Osteoblast (primary cell): Measurements from ENCODE around the gene PLCL2. TPM values are rescaled to one million over a fixed set of nuclear protein-coding genes. Genes with fewer than 3 reads are reported as not detected.

ENCODE experiments used
- DNase-seq: peaks from one replicate; pipeline ENCODE4 v3.0.0; 2011; ENCODE audit warnings: low spot score, mixed read lengths; ENCODE audit not compliant: insufficient read length; ENCODE audit errors: missing footprints
- H2AFZ ChIP-seq: 2 replicates; pipeline ENCODE4 v1.6.0; 2011; ENCODE audit warnings: mild to moderate bottlenecking, low read length
- H3K27ac ChIP-seq: 2 replicates; pipeline ENCODE4 v1.5.1; 2011; ENCODE audit warnings: mild to moderate bottlenecking, low read depth, low read length, moderate library complexity
- H3K27me3 ChIP-seq: 2 replicates; pipeline ENCODE4 v1.6.0; 2012; ENCODE audit warnings: mild to moderate bottlenecking, control low read depth, inconsistent platforms, low read length, moderate library complexity; ENCODE audit not compliant: insufficient read depth
- H3K36me3 ChIP-seq: 2 replicates; pipeline ENCODE4 v1.5.1; 2011; ENCODE audit warnings: mild to moderate bottlenecking, low read length, control low read depth, moderate library complexity; ENCODE audit not compliant: insufficient read depth
- H3K4me1 ChIP-seq: 2 replicates; pipeline ENCODE4 v1.5.1; 2011; ENCODE audit warnings: mild to moderate bottlenecking, low read length, control low read depth, moderate library complexity; ENCODE audit not compliant: insufficient read depth
- H3K4me2 ChIP-seq: 2 replicates; pipeline ENCODE4 v1.6.0; 2011; ENCODE audit warnings: mild to moderate bottlenecking, low read length; ENCODE audit not compliant: insufficient read depth
- H3K4me3 ChIP-seq: fragments of 200-600 bp; sonication (generic); 3 replicates; pipeline ENCODE4 v1.5.1; 2012; ENCODE audit warnings: mild to moderate bottlenecking, low read length, inconsistent platforms; ENCODE audit not compliant: insufficient read depth
- H3K79me2 ChIP-seq: 2 replicates; pipeline ENCODE4 v1.6.0; 2012; ENCODE audit warnings: mild to moderate bottlenecking, low read length, control low read depth, inconsistent platforms; ENCODE audit not compliant: insufficient read depth
- H3K9me3 ChIP-seq: 2 replicates; pipeline ENCODE4 v1.5.1; 2011; ENCODE audit warnings: low read depth, low read length, control low read depth
- H4K20me1 ChIP-seq: 2 replicates; pipeline ENCODE4 v1.6.0; 2012; ENCODE audit warnings: mild to moderate bottlenecking, low read length, control low read depth; ENCODE audit not compliant: insufficient read depth
- total RNA-seq: library from RNA; depleted of rRNA; stranded (reverse); fragments of >200 nt; gene quantifications from 2 replicates; pipeline ENCODE4 v1.2.3, GENCODE V29; 2012
- TF ChIP-seq, protein P1 (sequence below): IDR thresholded peaks from 2 replicates; pipeline ENCODE4 v1.5.1; 2011; ENCODE audit warnings: mild to moderate bottlenecking, low read depth, low read length, moderate library complexity; ENCODE audit errors: extremely low read depth

Gene PLCL2
- total RNA-seq, 1 donor = 5.1 TPM

DNA sequence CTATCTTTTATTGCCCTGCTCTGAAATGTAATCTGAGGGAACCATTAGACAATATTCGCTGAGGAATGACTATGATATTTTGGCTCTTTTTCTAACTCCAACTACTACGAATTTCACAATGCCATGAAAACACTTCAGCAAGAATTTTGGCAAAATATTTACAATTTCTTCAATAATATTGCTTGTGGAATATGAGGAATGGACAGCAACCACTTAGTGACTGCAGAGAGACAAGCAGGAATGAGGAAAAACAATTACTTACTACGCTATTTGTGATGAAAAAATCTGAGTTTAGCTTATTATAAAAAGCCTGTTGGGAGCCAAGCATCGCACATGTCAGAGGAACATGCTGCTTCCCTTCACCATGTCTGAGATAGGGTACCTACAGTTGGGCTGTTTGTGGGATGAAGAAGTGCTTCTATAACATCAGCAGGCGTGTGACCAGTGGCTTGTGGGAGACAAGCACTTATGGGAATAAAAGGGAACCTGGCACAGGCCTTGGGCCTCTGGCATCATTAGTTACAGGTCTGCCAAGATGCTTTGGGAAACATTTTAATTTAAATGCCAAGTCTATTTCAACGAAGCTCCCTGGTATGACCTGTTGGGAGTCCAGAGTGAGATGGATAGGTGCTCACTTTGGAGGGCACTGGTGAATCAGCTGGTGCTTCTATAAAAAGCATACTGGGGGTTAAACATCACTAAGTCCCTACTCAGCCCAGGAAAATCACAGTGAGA is 2.7 kb upstream of the PLCL2 start:
- H4K20me1 ChIP-seq = no peaks in the 10 kb centered on the region
- peaks cover 12% of the 10 kb centered on the region for H3K4me1 ChIP-seq
- H3K9me3 ChIP-seq = no peaks in the 10 kb centered on the region
- DNase-seq = no peak
- no peaks in the 10 kb centered on the region for H3K36me3 ChIP-seq
- H3K27me3 ChIP-seq = no peaks in the 10 kb centered on the region
- H3K4me2 ChIP-seq = no peak overlapping the region
- TF ChIP-seq, protein P1, sequence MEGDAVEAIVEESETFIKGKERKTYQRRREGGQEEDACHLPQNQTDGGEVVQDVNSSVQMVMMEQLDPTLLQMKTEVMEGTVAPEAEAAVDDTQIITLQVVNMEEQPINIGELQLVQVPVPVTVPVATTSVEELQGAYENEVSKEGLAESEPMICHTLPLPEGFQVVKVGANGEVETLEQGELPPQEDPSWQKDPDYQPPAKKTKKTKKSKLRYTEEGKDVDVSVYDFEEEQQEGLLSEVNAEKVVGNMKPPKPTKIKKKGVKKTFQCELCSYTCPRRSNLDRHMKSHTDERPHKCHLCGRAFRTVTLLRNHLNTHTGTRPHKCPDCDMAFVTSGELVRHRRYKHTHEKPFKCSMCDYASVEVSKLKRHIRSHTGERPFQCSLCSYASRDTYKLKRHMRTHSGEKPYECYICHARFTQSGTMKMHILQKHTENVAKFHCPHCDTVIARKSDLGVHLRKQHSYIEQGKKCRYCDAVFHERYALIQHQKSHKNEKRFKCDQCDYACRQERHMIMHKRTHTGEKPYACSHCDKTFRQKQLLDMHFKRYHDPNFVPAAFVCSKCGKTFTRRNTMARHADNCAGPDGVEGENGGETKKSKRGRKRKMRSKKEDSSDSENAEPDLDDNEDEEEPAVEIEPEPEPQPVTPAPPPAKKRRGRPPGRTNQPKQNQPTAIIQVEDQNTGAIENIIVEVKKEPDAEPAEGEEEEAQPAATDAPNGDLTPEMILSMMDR = no peak
- H3K4me3 ChIP-seq = no peak overlapping the region
- no peak overlapping the region for H2AFZ ChIP-seq
- H3K79me2 ChIP-seq = no peaks in the 10 kb centered on the region
- H3K27ac ChIP-seq = no peak overlapping the region

DNA sequence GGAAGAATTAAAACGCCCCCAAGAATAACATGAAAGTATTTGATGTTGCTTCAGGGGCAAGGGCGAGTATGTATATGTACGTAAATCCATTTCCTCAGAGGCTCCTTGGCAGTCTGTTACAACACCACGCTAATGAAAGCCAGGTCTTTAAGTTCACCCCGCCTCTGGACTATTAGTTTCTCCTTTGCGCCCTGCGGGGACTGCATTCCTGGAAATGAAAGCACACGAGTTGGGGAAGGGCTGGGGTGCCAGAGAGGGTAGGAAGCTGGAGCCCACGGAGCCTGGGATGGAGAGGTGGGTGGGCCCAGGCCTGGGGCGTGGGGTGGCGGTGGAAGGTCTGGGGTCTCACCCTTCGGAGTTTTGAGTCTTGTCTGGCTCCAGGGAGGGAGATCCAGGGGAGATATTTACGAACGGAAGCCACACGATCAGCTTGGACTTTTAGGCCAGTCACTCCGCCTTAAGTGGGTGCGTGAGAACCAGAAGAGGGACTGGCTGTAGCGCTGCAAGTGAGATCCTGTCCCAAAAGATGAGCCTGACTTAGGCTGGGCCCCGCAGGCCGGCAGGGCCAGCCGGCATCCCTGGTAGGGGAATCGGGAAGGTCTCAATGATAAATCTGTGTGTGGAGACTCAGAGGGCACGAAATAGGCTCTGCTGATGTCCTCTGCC is 1.6 kb upstream of the PLCL2 start:
- H3K4me1 ChIP-seq = peaks cover 12% of the 10 kb centered on the region
- TF ChIP-seq, protein P1 = no peak
- peak; percentile 87 for DNase-seq
- H3K36me3 ChIP-seq = no peaks in the 10 kb centered on the region
- peak overlapping the region; percentile 9 for H2AFZ ChIP-seq
- H3K27me3 ChIP-seq = no peaks in the 10 kb centered on the region
- no peaks in the 10 kb centered on the region for H3K9me3 ChIP-seq
- H3K27ac ChIP-seq = peak overlapping the region; percentile 4
- H3K4me3 ChIP-seq = no peak overlapping the region
- H3K79me2 ChIP-seq = peaks cover 3% of the 10 kb centered on the region
- H3K4me2 ChIP-seq = peak overlapping the region; percentile 31
- no peaks in the 10 kb centered on the region for H4K20me1 ChIP-seq

DNA sequence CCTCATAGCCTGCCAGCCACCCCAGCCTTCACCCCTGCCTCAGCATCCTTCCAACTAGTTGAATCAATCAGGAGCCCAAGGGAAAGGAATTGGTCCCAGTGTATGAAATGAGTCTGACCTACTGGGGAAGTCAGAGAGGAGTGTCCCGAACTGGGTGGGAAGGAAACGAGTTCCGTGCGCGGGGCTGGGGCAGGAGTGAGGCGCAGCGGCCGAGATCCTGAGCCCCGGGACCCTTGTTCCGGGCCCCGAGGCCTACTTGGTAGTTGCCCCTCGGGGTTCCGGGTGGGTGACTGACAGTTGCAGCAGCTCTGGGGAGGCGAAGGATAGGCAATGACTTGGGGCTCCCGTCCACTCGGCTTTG is 1.1 kb upstream of the PLCL2 start:
- peak overlapping the region; percentile 71 for H3K4me2 ChIP-seq

More for the DNA sequence above, 1.1 kb upstream of the PLCL2 start:
- Histone ChIP-seq H3K4me3 (peak overlapping the region; percentile 82), H3K36me3 (no peaks in the 10 kb centered on the region), H3K79me2 (peaks cover 3% of the 10 kb centered on the region), H4K20me1 (no peaks in the 10 kb centered on the region), H3K27ac (peak overlapping the region; percentile 4), H3K9me3 (no peaks in the 10 kb centered on the region), H3K27me3 (no peaks in the 10 kb centered on the region), H3K4me1 (peaks cover 12% of the 10 kb centered on the region), H2AFZ (peak overlapping the region; percentile 9)
- DNase-seq = peak; percentile 80
- TF ChIP-seq, protein P1 = no peak
